BJ (cell line): Measurements from ENCODE around the gene POLR1A. TPM values are rescaled to one million over a fixed set of nuclear protein-coding genes. Genes with fewer than 3 reads are reported as not detected.

ENCODE experiments used
- CTCF ChIA-PET: fragments of 350-600 bp; formaldehyde crosslinking; extraction: SDS; loops from one replicate; lab custom pipeline; 2021; ENCODE audit warnings: antibody characterized with exemption, inconsistent platforms; lab: Yijun Ruan, JAX
- POLR2A ChIA-PET: fragments of 300-600 bp; sonication (Branson Sonifier 250); formaldehyde crosslinking; extraction: SDS; loops from one replicate; lab custom pipeline; 2021; ENCODE audit warnings: antibody characterized with exemption; lab: Charles Lee
- DNase-seq: peaks from one replicate; pipeline ENCODE4 v3.0.0-alpha.2; 2011; ENCODE audit warnings: low read depth
- H3K27me3 ChIP-seq: 2 replicates; pipeline ENCODE4 v1.6.0; 2011; ENCODE audit warnings: low read length; ENCODE audit not compliant: control insufficient read depth, insufficient read depth
- H3K36me3 ChIP-seq: 2 replicates; pipeline ENCODE4 v1.5.1; 2011; ENCODE audit warnings: low read length; ENCODE audit not compliant: control insufficient read depth, insufficient read depth
- H3K4me3 ChIP-seq: 2 replicates; pipeline ENCODE4 v1.5.1; 2011; ENCODE audit warnings: low read depth, mild to moderate bottlenecking, control low read depth, low read length
- polyA plus RNA-seq: library from polyadenylated mRNA; depleted of rRNA; stranded (reverse); fragments of >200 nt; gene quantifications from 2 replicates; pipeline ENCODE4 v1.2.3, GENCODE V29; 2011
- TF ChIP-seq, protein P1 (sequence below): IDR thresholded peaks from 2 replicates; pipeline ENCODE4 v1.5.1; 2011; ENCODE audit warnings: low read depth, mild to moderate bottlenecking, control low read depth, inconsistent platforms, low read length, moderate library complexity; ENCODE audit not compliant: insufficient read depth

The POLR1A gene
- polyA plus RNA-seq, 1 experiment: 8.0 TPM

DNA sequence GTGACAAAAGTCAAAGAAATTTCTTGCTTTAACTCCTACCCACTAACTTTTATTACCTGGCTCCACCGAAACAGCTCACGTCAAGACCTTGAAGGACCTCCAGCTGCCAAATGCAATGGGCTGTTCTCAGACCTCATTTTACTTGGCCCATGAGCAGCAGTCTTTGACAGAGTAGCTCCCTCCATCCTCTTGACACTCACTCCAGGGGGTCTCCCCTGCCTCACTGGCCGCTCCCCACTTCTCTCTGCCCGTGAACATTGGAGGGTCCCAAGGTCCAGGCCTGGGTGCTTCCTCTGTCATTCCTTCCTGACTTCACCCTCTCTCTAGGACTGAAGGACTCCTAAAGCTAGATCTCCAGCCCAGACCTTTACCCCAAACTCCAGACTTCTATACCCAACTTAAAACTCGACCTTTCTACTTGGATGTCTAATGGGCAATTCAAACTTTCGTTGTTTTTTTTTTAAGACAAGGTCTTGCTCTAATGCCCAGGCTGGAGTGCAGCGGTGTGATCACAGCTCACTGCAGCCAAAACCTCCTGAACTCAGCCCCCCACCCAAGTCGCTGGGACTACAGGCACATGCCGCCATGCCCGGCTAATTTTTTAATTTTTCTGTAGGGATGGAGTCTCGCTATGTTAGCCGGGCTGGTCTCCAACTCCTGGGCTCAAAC lies 124.0 kb downstream of the POLR1A start:
- no peak overlapping the region for H3K4me3 ChIP-seq
- peaks cover 2% of the 10 kb centered on the region for H3K27me3 ChIP-seq
- no peak for DNase-seq
- TF ChIP-seq, protein P1, sequence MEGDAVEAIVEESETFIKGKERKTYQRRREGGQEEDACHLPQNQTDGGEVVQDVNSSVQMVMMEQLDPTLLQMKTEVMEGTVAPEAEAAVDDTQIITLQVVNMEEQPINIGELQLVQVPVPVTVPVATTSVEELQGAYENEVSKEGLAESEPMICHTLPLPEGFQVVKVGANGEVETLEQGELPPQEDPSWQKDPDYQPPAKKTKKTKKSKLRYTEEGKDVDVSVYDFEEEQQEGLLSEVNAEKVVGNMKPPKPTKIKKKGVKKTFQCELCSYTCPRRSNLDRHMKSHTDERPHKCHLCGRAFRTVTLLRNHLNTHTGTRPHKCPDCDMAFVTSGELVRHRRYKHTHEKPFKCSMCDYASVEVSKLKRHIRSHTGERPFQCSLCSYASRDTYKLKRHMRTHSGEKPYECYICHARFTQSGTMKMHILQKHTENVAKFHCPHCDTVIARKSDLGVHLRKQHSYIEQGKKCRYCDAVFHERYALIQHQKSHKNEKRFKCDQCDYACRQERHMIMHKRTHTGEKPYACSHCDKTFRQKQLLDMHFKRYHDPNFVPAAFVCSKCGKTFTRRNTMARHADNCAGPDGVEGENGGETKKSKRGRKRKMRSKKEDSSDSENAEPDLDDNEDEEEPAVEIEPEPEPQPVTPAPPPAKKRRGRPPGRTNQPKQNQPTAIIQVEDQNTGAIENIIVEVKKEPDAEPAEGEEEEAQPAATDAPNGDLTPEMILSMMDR: no peak
- POLR2A ChIA-PET: no interaction called here
- CTCF ChIA-PET: no interaction called here
- H3K36me3 ChIP-seq: no peaks in the 10 kb centered on the region

DNA sequence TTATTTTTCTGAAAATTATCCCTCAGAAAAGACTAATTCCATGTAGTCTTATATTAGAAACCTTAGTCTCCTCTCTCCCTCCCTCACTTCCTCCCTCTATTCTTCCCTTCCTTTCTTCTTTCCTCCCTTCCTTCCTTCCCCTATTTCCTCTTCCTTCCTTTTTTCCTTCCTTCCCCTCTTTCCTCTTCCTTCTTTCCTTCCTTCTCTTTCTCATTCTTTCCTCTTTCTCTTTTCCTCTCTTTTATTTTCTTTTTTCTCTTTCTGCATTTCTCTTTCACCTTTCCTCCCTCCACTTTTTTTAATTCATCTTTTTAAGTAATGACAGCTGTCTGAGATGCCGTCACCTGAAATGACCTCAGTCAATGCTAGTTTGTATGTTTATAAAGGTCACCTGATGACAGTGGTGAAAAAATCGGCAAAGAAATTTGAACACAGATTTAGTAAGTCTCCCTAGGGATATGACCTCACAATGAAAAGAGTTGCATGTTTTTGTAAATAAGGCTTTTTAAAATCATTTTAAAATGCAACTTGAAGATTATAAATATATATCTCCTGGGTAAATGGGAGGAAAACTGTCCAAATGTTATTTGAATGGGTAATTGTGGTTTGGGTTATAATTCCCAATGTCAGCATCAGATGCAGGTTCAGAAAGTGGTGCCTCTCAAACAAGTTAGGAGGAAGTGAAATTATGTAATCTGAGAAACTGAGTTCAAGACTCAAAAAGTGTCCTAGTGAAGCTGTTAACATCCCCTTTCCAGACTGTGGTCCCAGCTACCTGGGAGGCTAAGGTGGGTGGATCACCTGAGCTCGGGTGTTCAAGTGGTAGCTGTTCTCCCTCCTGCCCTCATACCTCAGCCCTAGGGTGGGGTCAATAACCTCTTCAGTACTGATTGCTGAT lies 126.6 kb downstream of the POLR1A start:
- H3K36me3 ChIP-seq: no peaks in the 10 kb centered on the region
- H3K4me3 ChIP-seq: no peak overlapping the region
- TF ChIP-seq, protein P1: no peak
- CTCF ChIA-PET: interaction anchor here (0.6 to 0.7 kb wide), 2 partner anchors 22 to 254 kb away, joined by 3 to 5 read pairs; no protein-coding TSS in a partner anchor
- no peak for DNase-seq
- POLR2A ChIA-PET: no interaction called here
- H3K27me3 ChIP-seq: peaks cover 18% of the 10 kb centered on the region

DNA sequence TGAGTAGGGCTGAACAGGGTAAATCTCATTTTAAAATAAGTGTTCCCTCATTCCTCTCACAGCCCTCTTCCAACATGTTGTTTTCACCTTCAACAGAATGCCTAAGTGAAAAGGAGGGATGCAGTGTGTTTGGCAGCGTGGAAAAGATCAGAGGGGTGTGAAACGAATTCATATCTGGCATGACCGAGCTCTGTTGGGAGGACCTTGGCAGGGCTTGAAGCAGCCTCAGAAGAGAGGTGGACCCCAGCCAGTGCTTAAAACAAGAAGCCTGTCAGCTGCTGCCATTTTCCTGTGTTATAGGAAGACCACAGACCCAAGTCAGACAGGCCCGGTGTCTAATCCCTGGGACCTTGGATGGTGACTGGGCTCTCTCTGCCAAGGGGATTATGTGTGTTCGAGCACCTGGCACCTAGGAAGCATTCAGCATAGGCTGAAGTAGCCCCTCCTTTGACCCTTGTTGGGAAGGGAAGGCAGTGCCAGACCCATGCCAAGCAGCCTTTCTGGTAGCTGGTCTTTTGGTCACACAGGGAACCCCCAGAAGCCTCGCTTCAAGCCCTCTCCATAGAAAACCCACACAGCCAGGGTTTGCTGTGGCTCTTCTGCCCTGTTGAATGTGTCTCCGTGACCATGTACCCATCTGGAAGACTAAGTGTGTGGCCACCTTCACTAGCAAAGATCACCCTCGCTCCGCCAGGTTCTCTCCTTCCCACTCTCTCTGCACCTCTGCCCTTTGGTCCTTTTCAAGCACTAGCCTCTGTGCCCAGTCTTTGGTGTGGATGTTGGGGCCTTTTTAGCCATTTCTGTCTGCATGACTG lies 129.4 kb downstream of the POLR1A start:
- peaks cover 16% of the 10 kb centered on the region for H3K27me3 ChIP-seq
- TF ChIP-seq, protein P1: no peak
- POLR2A ChIA-PET: no interaction called here
- CTCF ChIA-PET: no interaction called here
- no peaks in the 10 kb centered on the region for H3K36me3 ChIP-seq
- no peak for DNase-seq
- no peak overlapping the region for H3K4me3 ChIP-seq

DNA sequence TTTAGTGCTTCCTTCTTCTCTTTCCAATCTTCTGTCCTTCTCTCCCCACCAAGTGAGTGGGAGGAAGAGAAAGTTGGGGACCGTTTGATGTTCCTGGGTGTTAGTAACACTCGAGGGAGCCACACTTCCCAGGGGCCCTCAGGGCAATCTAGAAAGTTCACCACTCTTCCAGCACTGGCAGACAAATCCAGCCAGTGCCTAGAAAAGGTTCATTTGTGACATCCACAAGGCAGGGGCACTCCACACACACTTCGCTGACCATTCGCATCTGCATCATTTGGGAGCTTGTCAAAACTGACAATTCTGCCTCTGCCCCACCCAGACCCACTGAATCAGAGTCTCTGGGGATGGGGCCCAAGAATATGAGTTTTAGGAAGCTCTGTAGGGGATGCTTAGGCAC lies 130.1 kb downstream of the POLR1A start:
- POLR2A ChIA-PET: no interaction called here
- no peaks in the 10 kb centered on the region for H3K36me3 ChIP-seq
- H3K27me3 ChIP-seq: peaks cover 16% of the 10 kb centered on the region
- TF ChIP-seq, protein P1: no peak
- CTCF ChIA-PET: no interaction called here
- DNase-seq: no peak
- H3K4me3 ChIP-seq: no peak overlapping the region
